Esophagus squamous epithelium (tissue), 5 donors: ENCODE results near the gene IFT27. TPM values are rescaled to one million over a fixed set of nuclear protein-coding genes. Genes with fewer than 3 reads are reported as not detected.

Experiments
- DNase-seq: peaks from one replicate; lab custom pipeline; 2025; lab: John Stamatoyannopoulos, UW
- H3K27ac ChIP-seq, 4 donors: fragments of 200-600 bp; sonication (generic); one replicate each; pipeline ENCODE4 v1.5.1; 2016 to 2019; ENCODE audit warnings: mild to moderate bottlenecking in 1 of 4
- H3K27me3 ChIP-seq, 4 donors: fragments of 200-600 bp; sonication (generic); 1 replicate in 3 of 4; 2 replicates in 1 of 4; pipeline versions ENCODE4 v1.5.1 to v1.6.0; 2017 to 2021; ENCODE audit warnings: antibody characterized with exemption in 1 of 4
- H3K36me3 ChIP-seq, 3 donors: fragments of 200-600 bp; sonication (generic); one replicate each; pipeline ENCODE4 v1.5.1; 2016 to 2019
- H3K4me1 ChIP-seq, 3 donors: fragments of 200-600 bp; sonication (generic); one replicate each; pipeline ENCODE4 v1.5.1; 2017 to 2019
- H3K4me3 ChIP-seq, 4 donors: fragments of 200-600 bp; sonication (generic); 1 replicate in 3 of 4; 2 replicates in 1 of 4; pipeline ENCODE4 v1.5.1; 2016 to 2019; ENCODE audit warnings: mild to moderate bottlenecking in 2 of 4, moderate library complexity in 1 of 4
- H3K9me3 ChIP-seq, 3 donors: fragments of 200-600 bp; sonication (generic); one replicate each; pipeline ENCODE4 v1.5.1; 2016 to 2019
- CTCF ChIP-seq, 6 experiments: fragments of 450-650 bp in 4 of 6; fragments of 200-600 bp in 2 of 6; sonication (generic) in 2 of 6; IDR thresholded peaks; one replicate each; pipeline ENCODE4 v1.5.1; 2016 to 2019; ENCODE audit warnings: antibody characterized with exemption in 6 of 6, mild to moderate bottlenecking in 4 of 6, moderate library complexity in 4 of 6
- POLR2A ChIP-seq, 4 donors: fragments of 450-650 bp; IDR thresholded peaks; one replicate each; pipeline ENCODE4 v1.6.1; 2017; ENCODE audit warnings: antibody characterized with exemption in 4 of 4, mild to moderate bottlenecking in 4 of 4, moderate library complexity in 3 of 4
- WGBS, 2 donors: methylation state at CpG; one replicate each; pipeline ENCODE4 v1.1.5; 2018; 5-methylcytosine and 5-hydroxymethylcytosine counted together
- intact Hi-C: fragments of 100-400 bp; cut with DNase I; formaldehyde crosslinking; loops from one replicate; pipeline ENCODE4 v1.15.0; 2022
- total RNA-seq, 4 donors: library from RNA; depleted of rRNA; stranded (reverse); fragments of >200 nt; gene quantifications; one replicate each; pipeline ENCODE4 v1.1.0, GENCODE V29; 2016
- donor health status: DM: yes; HTN: yes; CAD: no.

The IFT27 gene
- total RNA-seq, 4 donors from 2014 or later: 6.1 to 9.5 (median 8.1) TPM

- peaks cover 0 to 13% (median 5%) of the 10 kb centered on the region in 3 donors for H3K36me3 ChIP-seq
- no peak overlapping the region for H3K4me3 ChIP-seq
- intact Hi-C loops: no loop called here
- no peak overlapping the region for H3K27ac ChIP-seq
- whole genome bisulfite sequencing, 2 donors: 60 to 74% methylated on average over 11 of the region's 11 CpGs
- no peak for DNase-seq
- peaks cover 4 to 12% (median 7%) of the 10 kb centered on the region in 3 donors for H3K4me1 ChIP-seq
- TF ChIP-seq CTCF (IDR thresholded peaks at IDR 0.05) (no peak), POLR2A (IDR thresholded peaks at IDR 0.05) (no peak)
- no peaks in the 10 kb centered on the region for H3K9me3 ChIP-seq
- no peaks in the 10 kb centered on the region for H3K27me3 ChIP-seq
Observed at GRCh38 chr22:36770513-36771231, 5.2 kb downstream of the IFT27 start.

GRCh38 chr22:36769541-36770512 lies 6.1 kb downstream of the IFT27 start:
- Histone ChIP-seq H3K27me3 (no peaks in the 10 kb centered on the region), H3K4me3 (no peak overlapping the region), H3K36me3 (peaks cover 0 to 19% (median 5%) of the 10 kb centered on the region in 3 donors), H3K9me3 (no peaks in the 10 kb centered on the region), H3K4me1 (peaks cover 1 to 4% (median 3%) of the 10 kb centered on the region in 3 donors), H3K27ac (no peak overlapping the region)
- TF ChIP-seq CTCF (IDR thresholded peaks at IDR 0.05) (no peak), POLR2A (IDR thresholded peaks at IDR 0.05) (no peak)
- intact Hi-C loops: loop anchor here (10.0 kb wide), 1 partner anchor 215 kb away; no protein-coding TSS in a partner anchor
- WGBS, 2 donors: 69 to 71% methylated on average over 21 to 23 of the region's 23 CpGs
- no peak for DNase-seq

GRCh38 chr22:36768616-36769015 lies 7.3 kb downstream of the IFT27 start:
- 88 to 90% methylated on average over 13 of the region's 13 CpGs for WGBS, 2 donors
- Histone ChIP-seq H3K9me3 (no peaks in the 10 kb centered on the region), H3K4me1 (peaks cover 5 to 12% (median 6%) of the 10 kb centered on the region in 3 donors), H3K27ac (no peak overlapping the region), H3K4me3 (no peak overlapping the region), H3K27me3 (no peaks in the 10 kb centered on the region), H3K36me3 (peaks cover 0 to 23% (median 5%) of the 10 kb centered on the region in 3 donors)
- DNase-seq: no peak
- TF ChIP-seq POLR2A (IDR thresholded peaks at IDR 0.05) (no peak), CTCF (IDR thresholded peaks at IDR 0.05) (no peak)
- intact Hi-C loops: loop anchor here (10.0 kb wide), 1 partner anchor 214 kb away; no protein-coding TSS in a partner anchor

GRCh38 chr22:36768141-36768540 lies 7.8 kb downstream of the IFT27 start:
- H3K9me3 ChIP-seq: no peaks in the 10 kb centered on the region
- H3K36me3 ChIP-seq: peaks cover 0 to 25% (median 5%) of the 10 kb centered on the region in 3 donors
- H3K4me1 ChIP-seq: peaks cover 5 to 16% (median 9%) of the 10 kb centered on the region in 3 donors
- H3K4me3 ChIP-seq: no peak overlapping the region
- WGBS, 2 donors: 84% methylated on average over 5 of the region's 5 CpGs
- no peak for DNase-seq
- TF ChIP-seq POLR2A (IDR thresholded peaks at IDR 0.05): no peak
- no peak for TF ChIP-seq CTCF (IDR thresholded peaks at IDR 0.05)
- H3K27me3 ChIP-seq: no peaks in the 10 kb centered on the region
- H3K27ac ChIP-seq: no peak overlapping the region
- intact Hi-C loops: loop anchor here (10.0 kb wide), 1 partner anchor 213 kb away; no protein-coding TSS in a partner anchor
